ENCODE results near the gene PDE1A.

PDE1A gene

DNA sequence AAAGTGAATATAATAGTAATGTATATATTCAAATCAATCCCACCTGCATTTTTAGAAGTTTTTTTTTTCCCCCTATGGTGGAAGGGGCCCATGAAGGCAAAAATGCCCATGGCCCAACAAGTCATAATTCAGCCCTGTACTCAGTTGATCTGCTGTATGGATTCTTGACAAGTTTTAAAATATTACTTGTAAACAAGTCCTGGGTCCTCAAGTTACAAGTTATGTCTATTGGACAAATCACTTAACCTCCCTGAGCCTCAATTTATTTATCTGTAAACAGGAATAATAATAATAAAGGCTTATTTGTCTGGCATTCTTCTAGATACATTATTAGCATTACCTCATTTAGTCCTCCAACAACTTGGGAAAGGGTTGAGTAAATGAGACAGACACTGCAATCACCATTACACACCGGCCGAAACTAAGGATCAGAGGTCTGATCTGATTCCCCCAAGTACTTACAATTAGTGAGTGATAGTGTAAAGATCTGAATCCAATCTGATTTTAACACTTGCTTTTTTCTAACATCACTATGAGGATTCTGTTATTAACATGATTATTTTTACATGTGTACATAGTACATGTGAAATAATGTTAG lies 66.1 kb downstream of the PDE1A start:
- TF ChIP-seq, protein P1, sequence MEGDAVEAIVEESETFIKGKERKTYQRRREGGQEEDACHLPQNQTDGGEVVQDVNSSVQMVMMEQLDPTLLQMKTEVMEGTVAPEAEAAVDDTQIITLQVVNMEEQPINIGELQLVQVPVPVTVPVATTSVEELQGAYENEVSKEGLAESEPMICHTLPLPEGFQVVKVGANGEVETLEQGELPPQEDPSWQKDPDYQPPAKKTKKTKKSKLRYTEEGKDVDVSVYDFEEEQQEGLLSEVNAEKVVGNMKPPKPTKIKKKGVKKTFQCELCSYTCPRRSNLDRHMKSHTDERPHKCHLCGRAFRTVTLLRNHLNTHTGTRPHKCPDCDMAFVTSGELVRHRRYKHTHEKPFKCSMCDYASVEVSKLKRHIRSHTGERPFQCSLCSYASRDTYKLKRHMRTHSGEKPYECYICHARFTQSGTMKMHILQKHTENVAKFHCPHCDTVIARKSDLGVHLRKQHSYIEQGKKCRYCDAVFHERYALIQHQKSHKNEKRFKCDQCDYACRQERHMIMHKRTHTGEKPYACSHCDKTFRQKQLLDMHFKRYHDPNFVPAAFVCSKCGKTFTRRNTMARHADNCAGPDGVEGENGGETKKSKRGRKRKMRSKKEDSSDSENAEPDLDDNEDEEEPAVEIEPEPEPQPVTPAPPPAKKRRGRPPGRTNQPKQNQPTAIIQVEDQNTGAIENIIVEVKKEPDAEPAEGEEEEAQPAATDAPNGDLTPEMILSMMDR (conservative IDR thresholded peaks at IDR 0.05): no peak
- no peak overlapping the region for H3K27ac ChIP-seq

DNA sequence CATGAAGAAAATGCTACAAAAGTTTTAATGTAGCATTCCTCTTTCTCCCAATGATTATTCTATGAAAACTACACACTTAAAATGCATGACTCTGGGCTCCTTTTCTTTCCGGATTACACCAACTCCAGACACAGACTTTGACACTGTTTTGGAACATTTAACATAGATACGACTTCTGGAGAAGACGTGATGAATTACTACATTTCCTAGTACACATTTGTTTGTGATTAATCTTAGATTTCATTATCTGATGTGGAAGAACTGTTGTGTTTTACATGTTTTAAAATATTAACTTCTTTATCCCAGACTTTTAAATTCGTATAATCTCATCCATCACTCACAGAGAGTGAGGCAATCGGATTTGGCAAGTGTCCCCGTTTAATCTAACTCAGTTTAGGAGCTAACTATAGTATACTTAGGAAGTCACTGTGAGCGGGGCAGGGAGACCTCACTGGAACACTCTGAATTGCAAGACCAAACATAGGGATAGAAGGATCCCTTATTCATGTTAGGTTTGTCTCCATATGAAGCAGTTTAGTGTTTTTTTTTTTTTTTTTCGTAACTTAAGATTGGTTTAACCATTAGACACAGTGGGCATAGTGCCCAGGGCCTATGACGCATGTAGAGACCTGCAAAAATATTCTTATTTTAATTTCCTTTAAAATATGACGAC lies 66.7 kb downstream of the PDE1A start:
- TF ChIP-seq, protein P1 (conservative IDR thresholded peaks at IDR 0.05): no peak
- no peak overlapping the region for H3K27ac ChIP-seq

DNA sequence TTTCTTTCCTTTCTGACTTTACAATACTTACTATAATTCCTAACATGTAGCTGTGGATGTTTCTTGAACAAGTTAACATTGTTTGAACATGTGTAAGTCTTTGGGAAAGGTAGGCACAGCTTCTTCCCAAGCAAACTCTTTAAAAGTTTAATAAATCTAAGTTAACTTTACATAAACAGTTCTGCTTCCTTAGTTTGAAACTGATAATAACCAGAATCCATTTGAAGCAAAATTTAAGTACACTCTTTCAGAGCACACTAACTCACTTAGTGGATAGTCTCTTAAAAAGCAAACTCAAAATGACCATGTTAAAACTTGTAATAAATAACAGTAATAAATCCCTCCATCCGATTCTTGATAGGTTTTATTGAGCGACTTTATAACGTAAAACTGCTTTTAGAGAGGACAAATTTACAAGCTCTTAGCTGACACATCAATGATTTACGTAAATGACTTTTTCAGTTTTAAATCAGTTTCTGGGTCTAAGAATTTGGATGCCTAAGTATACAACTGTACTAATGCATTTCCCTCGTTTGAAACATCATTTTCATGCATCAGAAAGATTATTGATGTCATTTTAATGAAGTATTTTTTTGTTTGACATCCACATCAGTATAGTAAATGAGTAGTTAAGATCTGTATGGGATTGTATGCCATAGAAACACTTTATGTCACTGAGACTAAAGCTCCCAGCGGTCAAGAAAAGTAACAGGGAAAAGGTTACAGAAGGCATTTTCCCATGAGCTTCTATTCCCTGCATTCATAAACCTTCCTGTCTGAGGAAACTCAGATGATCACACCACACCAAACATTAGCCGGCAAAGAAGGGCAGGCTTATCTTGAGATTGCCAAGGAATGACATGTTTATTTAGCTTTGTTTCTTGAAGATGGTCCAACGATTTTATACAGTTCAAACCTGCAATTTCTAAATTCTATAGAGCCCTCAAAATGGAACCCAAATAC lies 67.5 kb downstream of the PDE1A start:
- H3K27ac ChIP-seq: no peak overlapping the region
- TF ChIP-seq, protein P1 (conservative IDR thresholded peaks at IDR 0.05): no peak

DNA sequence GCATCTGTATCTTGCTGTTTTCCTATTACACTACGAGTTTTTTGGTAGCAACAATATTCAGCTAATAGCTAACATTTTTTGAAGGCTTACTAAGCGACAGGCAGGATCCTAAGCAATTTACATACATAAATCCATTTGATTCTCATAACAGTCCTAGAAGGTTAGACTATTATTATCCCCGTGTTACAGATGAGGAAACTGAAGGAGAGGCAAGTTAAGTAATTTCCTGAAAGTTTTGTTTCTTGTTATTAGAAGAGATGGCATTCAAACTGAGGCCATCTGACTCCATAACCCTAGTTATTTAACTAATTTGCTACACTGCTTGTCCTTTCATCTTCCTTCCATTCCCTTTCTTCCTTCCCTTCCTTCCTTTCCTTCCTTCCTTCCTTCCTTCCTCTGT lies 68.2 kb downstream of the PDE1A start:
- TF ChIP-seq, protein P1 (conservative IDR thresholded peaks at IDR 0.05): no peak
- no peak overlapping the region for H3K27ac ChIP-seq

DNA sequence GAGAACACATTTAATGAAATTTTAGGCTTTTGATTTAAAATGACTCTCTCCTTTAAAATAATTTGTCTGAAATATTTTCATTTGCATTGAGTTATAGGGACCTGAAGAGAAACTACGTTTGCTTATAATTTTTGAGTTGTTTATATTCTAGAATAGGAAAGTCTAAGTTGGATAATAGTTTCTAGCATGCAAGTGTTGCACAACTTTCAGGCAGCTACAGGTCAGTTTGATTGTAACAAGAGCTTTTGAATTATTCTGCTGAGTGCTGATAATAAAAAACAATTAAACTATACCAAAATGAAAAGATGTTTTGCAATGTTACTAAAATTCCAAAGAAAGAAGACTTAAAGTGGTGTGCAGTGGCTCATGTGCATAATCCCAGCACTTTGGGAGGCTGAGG lies 71.0 kb downstream of the PDE1A start:
- H3K27ac ChIP-seq: no peak overlapping the region
- TF ChIP-seq, protein P1 (conservative IDR thresholded peaks at IDR 0.05): no peak

DNA sequence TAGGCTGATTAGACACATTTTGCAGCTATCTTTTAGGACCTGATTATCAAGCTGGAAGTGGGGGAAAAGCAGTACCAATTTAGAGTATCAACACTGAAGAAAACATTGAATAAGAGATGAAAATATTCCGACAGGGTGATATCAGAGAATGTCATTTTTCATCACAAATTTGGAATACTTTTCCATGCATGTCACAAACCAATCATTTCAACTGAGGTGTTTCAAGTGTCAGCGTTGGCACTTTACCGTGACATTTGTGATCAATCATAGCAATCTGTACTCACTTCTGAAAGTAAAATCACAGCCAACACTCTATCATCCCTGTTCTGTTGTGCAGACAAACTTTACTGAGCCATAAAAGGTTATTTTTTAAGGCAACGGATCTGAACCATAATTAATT lies 75.4 kb downstream of the PDE1A start:
- TF ChIP-seq, protein P1 (conservative IDR thresholded peaks at IDR 0.05): no peak
- H3K27ac ChIP-seq: no peak overlapping the region

DNA sequence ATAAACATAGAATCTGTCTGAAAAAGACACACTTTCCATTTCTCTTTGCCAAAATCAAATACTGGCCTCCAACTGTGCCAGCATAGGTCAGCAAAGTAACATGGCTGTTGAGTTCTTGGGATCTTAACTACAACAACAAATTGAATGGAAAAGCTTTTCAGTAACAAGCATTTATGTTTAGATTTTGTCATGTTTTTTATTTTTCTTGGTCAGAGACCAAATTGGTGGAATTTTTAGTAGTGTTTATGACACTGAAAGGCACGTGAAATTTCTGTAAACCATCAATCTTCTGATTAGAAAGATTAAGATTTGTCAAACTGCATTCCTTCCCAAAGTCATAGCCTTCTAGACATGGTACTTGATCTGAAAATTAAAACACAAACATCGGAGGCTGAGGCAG lies 77.6 kb downstream of the PDE1A start:
- no peak overlapping the region for H3K27ac ChIP-seq
- TF ChIP-seq, protein P1 (conservative IDR thresholded peaks at IDR 0.05): no peak
